ENCODE data around the gene TNRC18. TPM values are rescaled to one million over a fixed set of nuclear protein-coding genes. Genes with fewer than 3 reads are reported as not detected.

The TNRC18 gene
- total RNA-seq, 1 donor from 2014 or later: 47.3 TPM

- no peaks in the 10 kb centered on the region for H3K27me3 Mint-ChIP-seq (ENCODE audit: low read depth)
- H3K4me1 Mint-ChIP-seq (ENCODE audit: low read depth): peaks cover 15% of the 10 kb centered on the region
- H3K9me3 Mint-ChIP-seq: no peaks in the 10 kb centered on the region
- peak overlapping the region; percentile 80 for H3K4me3 Mint-ChIP-seq (ENCODE audit: low read depth)
- DNase-seq (ENCODE audit: low spot score): no peak
- H3K36me3 Mint-ChIP-seq (ENCODE audit: low read depth): peaks cover 24% of the 10 kb centered on the region
- intact Hi-C loops (cut with micrococcal nuclease): loop anchor here (2.0 kb wide), 3 partner anchors 27 to 303 kb away; no protein-coding TSS in a partner anchor
- peak overlapping the region; percentile 94 for H3K27ac Mint-ChIP-seq
Measured at GRCh38 chr7:5397736-5398135, 25.9 kb downstream of the TNRC18 start.

DNA sequence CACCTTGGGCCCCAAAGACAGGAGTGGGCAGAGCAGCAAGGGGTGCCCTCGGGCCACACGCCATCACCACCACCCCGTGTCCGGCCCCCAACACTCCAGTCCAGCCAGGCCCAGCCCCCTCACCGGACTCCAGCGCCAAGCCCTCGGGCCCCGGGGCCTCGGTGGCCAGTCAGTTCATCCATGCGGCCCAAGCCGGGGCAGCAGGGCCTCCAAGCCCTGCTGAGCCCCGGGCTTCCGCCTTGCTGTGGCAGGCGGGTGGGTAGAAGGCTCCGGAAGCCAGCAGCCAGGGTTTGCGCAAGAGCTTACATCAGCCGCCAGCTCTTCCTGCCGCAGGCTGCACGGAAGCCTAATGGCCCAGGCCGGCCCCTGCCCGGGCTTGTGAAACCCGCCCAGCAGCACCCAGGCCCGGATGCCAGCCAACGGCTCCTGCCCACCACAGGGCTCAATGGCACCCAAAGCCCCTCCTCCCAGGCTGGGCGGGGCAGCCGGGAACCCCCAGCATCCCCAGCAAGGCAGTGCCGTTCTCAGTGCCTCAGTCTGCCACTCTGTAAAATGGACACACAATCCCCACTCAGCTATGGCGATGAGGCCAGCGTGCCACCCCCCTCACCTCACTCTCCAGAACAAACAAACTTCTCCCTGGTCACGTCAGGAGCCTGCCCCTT, 26.5 kb downstream of the TNRC18 start:
- intact Hi-C loops (cut with micrococcal nuclease): loop anchor here (2.0 kb wide), 3 partner anchors 28 to 304 kb away; no protein-coding TSS in a partner anchor
- DNase-seq (ENCODE audit: low spot score): peak; percentile 84
- Mint-ChIP-seq H3K4me3 (ENCODE audit: low read depth) (peak overlapping the region; percentile 80), H3K36me3 (ENCODE audit: low read depth) (peaks cover 27% of the 10 kb centered on the region), H3K9me3 (no peaks in the 10 kb centered on the region), H3K27ac (peak overlapping the region; percentile 94), H3K27me3 (ENCODE audit: low read depth) (no peaks in the 10 kb centered on the region), H3K4me1 (ENCODE audit: low read depth) (peaks cover 15% of the 10 kb centered on the region)

- H3K4me3 Mint-ChIP-seq (ENCODE audit: low read depth): peak overlapping the region; percentile 80
Measured at GRCh38 chr7:5396542-5396941, 27.1 kb downstream of the TNRC18 start.

DNA sequence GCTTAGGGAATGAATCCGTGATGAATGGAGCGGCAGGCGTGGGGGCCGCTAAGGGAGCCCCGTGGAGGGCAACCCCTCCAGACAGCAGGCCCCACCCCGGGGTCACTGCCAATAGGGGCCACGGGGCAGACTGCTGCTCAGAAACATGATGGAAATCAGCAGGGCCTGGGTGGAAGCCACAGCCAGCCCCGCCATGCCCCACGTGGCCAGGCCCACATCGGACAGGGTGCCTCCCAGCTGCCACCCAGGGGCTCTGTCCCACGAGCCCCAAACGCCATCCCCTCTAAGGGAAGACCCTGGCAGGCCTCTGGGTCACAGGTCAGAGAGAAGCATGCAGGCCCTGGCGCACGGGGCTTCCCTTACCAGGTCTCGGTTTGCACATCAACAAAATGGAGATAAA, 28.4 kb downstream of the TNRC18 start:
- DNase-seq (ENCODE audit: low spot score): no peak
- H3K27ac Mint-ChIP-seq: peak overlapping the region; percentile 8
- intact Hi-C loops (cut with micrococcal nuclease): no loop called here
- no peaks in the 10 kb centered on the region for H3K9me3 Mint-ChIP-seq
- peak overlapping the region; percentile 80 for H3K4me3 Mint-ChIP-seq (ENCODE audit: low read depth)
- H3K36me3 Mint-ChIP-seq (ENCODE audit: low read depth): peaks cover 38% of the 10 kb centered on the region
- H3K4me1 Mint-ChIP-seq (ENCODE audit: low read depth): peaks cover 12% of the 10 kb centered on the region
- H3K27me3 Mint-ChIP-seq (ENCODE audit: low read depth): no peaks in the 10 kb centered on the region

More at GRCh38 chr7:5396542-5396941, 27.1 kb downstream of the TNRC18 start:
- no peaks in the 10 kb centered on the region for H3K9me3 Mint-ChIP-seq
- no peaks in the 10 kb centered on the region for H3K27me3 Mint-ChIP-seq (ENCODE audit: low read depth)
- peaks cover 31% of the 10 kb centered on the region for H3K36me3 Mint-ChIP-seq (ENCODE audit: low read depth)
- H3K27ac Mint-ChIP-seq: peak overlapping the region; percentile 76
- DNase-seq (ENCODE audit: low spot score): peak; percentile 53
- H3K4me1 Mint-ChIP-seq (ENCODE audit: low read depth): peaks cover 15% of the 10 kb centered on the region
- intact Hi-C loops (cut with micrococcal nuclease): loop anchor here (2.0 kb wide), 3 partner anchors 28 to 304 kb away; no protein-coding TSS in a partner anchor

DNA sequence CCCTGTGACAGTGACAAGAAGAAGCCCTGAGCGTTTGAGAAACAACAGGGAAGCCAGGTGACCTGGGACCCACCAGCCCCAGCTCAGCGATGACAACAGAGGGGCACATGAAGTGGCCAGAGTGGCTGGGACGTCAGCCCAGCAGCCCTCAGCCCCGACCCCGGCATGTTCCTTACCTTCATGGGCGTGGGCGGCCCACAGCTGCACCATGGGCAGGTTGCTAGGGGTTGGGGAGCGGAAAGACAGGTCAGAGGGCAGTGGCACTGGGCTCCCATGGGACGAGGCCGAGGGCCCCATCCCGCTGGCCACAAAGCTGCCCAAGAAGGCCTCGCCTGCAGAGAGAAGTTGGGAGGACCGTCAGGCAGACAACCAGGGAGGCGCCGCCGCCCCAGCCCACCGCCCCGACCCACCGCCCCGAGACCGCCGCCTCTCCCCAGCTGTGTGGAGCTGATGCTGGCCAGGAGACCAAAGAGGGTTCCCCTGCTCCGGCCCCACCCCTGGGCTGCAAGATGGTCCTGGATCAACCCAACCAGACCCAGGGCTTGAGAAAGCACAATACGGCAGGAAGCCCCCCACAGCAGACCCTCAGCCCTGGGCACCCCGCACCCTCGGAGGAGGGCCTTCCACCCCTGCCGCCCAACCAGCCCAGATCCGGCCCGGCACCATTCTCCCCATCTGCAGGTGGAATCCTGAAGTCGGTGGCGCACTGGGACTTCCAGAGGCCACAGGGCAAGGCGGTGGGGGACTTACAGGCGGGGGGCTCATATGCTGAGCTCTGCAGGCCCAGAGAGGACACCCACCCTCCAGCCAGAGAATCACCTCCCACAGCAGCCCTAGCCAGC, 29.1 kb downstream of the TNRC18 start:
- peak overlapping the region; percentile 80 for H3K4me3 Mint-ChIP-seq (ENCODE audit: low read depth)
- DNase-seq (ENCODE audit: low spot score): no peak
- peaks cover 12% of the 10 kb centered on the region for H3K4me1 Mint-ChIP-seq (ENCODE audit: low read depth)
- H3K27ac Mint-ChIP-seq: no peak overlapping the region
- intact Hi-C loops (cut with micrococcal nuclease): no loop called here
- peaks cover 45% of the 10 kb centered on the region for H3K36me3 Mint-ChIP-seq (ENCODE audit: low read depth)
- H3K9me3 Mint-ChIP-seq: no peaks in the 10 kb centered on the region
- H3K27me3 Mint-ChIP-seq (ENCODE audit: low read depth): no peaks in the 10 kb centered on the region

GRCh38 chr7:5393748-5394147, 29.9 kb downstream of the TNRC18 start:
- Mint-ChIP-seq H3K27ac (peak overlapping the region; percentile 8), H3K9me3 (no peaks in the 10 kb centered on the region), H3K4me3 (ENCODE audit: low read depth) (peak overlapping the region; percentile 54), H3K36me3 (ENCODE audit: low read depth) (peaks cover 45% of the 10 kb centered on the region), H3K27me3 (ENCODE audit: low read depth) (no peaks in the 10 kb centered on the region), H3K4me1 (ENCODE audit: low read depth) (peaks cover 12% of the 10 kb centered on the region)
- intact Hi-C loops (cut with micrococcal nuclease): no loop called here
- no peak for DNase-seq (ENCODE audit: low spot score)

- H3K4me3 Mint-ChIP-seq (ENCODE audit: low read depth): peak overlapping the region; percentile 26
- DNase-seq (ENCODE audit: low spot score): no peak
- H3K36me3 Mint-ChIP-seq (ENCODE audit: low read depth): peaks cover 45% of the 10 kb centered on the region
- H3K4me1 Mint-ChIP-seq (ENCODE audit: low read depth): peaks cover 12% of the 10 kb centered on the region
- H3K27ac Mint-ChIP-seq: no peak overlapping the region
- H3K9me3 Mint-ChIP-seq: no peaks in the 10 kb centered on the region
- no peaks in the 10 kb centered on the region for H3K27me3 Mint-ChIP-seq (ENCODE audit: low read depth)
- intact Hi-C loops (cut with micrococcal nuclease): no loop called here
Measured at GRCh38 chr7:5393328-5393727, 30.3 kb downstream of the TNRC18 start.

GRCh38 chr7:5390918-5391317, 32.7 kb downstream of the TNRC18 start:
- Mint-ChIP-seq H3K27me3 (ENCODE audit: low read depth) (no peaks in the 10 kb centered on the region), H3K4me3 (ENCODE audit: low read depth) (no peak overlapping the region), H3K36me3 (ENCODE audit: low read depth) (peaks cover 53% of the 10 kb centered on the region), H3K4me1 (ENCODE audit: low read depth) (peaks cover 6% of the 10 kb centered on the region), H3K27ac (no peak overlapping the region), H3K9me3 (no peaks in the 10 kb centered on the region)
- DNase-seq (ENCODE audit: low spot score): no peak
- intact Hi-C loops (cut with micrococcal nuclease): no loop called here

DNA sequence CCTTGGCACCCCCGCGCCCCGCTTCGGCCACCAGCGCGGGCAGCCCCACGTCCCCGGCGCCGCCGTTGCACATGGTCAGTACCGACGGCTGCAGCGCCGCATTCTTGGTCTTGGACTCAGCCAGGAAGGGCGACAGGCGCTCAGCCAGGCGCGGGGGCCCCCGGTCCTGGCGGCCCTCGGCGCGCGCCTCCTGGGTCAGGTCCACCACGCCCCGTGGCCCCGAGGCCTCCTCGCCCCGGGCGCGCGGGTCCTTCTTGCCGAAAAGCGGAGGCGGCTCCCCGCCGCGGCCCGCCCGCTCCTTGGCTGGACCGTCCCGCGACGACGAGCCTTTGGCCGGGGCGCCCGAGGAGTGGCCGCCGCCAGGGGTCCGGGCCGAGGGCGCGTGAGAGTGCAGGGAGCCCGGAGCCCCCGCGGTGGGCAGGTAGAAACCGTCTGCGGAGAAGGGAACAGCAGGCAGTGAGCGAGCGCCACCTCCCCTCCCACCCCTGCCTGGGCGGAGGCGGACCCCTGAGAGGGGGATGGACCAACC, 34.7 kb downstream of the TNRC18 start:
- no peak overlapping the region for H3K4me3 Mint-ChIP-seq (ENCODE audit: low read depth)
- intact Hi-C loops (cut with micrococcal nuclease): no loop called here
- no peak for DNase-seq (ENCODE audit: low spot score)
- no peaks in the 10 kb centered on the region for H3K27me3 Mint-ChIP-seq (ENCODE audit: low read depth)
- H3K36me3 Mint-ChIP-seq (ENCODE audit: low read depth): peaks cover 53% of the 10 kb centered on the region
- no peak overlapping the region for H3K27ac Mint-ChIP-seq
- H3K9me3 Mint-ChIP-seq: no peaks in the 10 kb centered on the region
- H3K4me1 Mint-ChIP-seq (ENCODE audit: low read depth): peaks cover 8% of the 10 kb centered on the region

DNA sequence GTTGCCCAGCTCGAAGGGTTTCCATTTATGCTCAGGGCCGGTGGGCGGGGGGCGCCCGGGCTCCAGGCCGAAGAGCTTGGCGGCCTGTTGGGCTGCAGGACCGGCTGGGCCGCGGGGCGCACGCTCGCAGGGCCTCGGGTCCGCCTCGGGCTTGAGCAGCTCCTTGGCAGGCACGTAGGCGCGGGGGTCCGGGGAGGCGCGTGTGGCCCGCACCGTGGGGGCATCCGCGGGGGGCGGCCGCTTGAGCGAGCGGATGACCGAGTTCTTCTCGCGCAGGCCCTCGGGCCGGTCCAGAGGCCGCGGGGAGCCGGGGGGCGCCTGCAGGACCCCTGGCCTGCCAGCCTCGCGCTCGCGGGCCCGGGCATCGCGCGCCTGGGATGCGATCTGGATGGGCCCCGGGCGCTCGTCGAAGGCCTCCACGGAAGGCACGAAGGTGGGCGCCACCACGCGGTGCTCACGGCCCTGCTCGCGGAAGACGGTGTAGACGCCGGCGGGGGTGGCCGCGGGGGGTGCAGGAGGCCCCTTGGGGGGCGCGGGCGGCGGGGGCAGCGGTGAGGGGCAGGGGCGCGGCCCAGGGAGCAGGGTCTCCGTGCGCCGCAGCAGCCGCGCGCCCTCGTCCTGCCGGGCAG, 35.2 kb downstream of the TNRC18 start:
- no peak overlapping the region for H3K4me3 Mint-ChIP-seq (ENCODE audit: low read depth)
- H3K9me3 Mint-ChIP-seq: no peaks in the 10 kb centered on the region
- intact Hi-C loops (cut with micrococcal nuclease): no loop called here
- DNase-seq (ENCODE audit: low spot score): no peak
- H3K27me3 Mint-ChIP-seq (ENCODE audit: low read depth): no peaks in the 10 kb centered on the region
- H3K4me1 Mint-ChIP-seq (ENCODE audit: low read depth): peaks cover 6% of the 10 kb centered on the region
- no peak overlapping the region for H3K27ac Mint-ChIP-seq
- H3K36me3 Mint-ChIP-seq (ENCODE audit: low read depth): peaks cover 48% of the 10 kb centered on the region

DNA sequence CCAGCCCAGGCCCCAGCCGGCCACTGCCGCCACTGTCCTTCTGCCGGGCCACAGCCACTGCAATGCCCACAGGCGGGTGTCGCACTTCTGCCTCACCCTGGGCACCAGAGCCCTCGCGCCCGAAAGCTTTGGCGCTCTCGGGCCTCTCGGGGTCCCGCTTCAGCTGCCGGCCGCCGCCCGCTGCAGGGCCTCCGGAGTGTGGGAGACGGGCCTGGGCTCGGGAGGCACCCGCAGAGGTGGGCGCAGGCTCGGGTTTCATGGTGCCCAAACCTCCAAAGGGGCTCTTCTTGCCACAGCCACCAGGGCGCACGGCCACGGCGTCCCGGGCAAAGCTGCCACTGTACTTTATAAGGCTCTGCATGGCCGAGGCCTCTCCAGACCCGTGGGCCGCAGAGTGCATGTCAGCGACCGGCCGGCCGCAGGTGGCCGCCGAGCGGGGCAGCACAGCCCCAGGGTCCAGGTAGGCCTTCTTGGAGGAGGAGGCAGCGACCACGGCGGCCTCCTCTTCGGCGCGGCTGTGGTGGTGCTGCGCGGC, 35.9 kb downstream of the TNRC18 start:
- Mint-ChIP-seq H3K27me3 (ENCODE audit: low read depth) (no peaks in the 10 kb centered on the region), H3K36me3 (ENCODE audit: low read depth) (peaks cover 42% of the 10 kb centered on the region), H3K9me3 (no peaks in the 10 kb centered on the region), H3K4me1 (ENCODE audit: low read depth) (peaks cover 7% of the 10 kb centered on the region), H3K27ac (no peak overlapping the region), H3K4me3 (ENCODE audit: low read depth) (no peak overlapping the region)
- no peak for DNase-seq (ENCODE audit: low spot score)
- intact Hi-C loops (cut with micrococcal nuclease): no loop called here

- Mint-ChIP-seq H3K27me3 (ENCODE audit: low read depth) (no peaks in the 10 kb centered on the region), H3K4me3 (ENCODE audit: low read depth) (no peak overlapping the region), H3K4me1 (ENCODE audit: low read depth) (peaks cover 7% of the 10 kb centered on the region), H3K36me3 (ENCODE audit: low read depth) (peaks cover 27% of the 10 kb centered on the region), H3K9me3 (no peaks in the 10 kb centered on the region), H3K27ac (no peak overlapping the region)
- intact Hi-C loops (cut with micrococcal nuclease): no loop called here
- DNase-seq (ENCODE audit: low spot score): no peak
Measured at GRCh38 chr7:5384618-5385017, 39.0 kb downstream of the TNRC18 start.
